Gastroesophageal sphincter (tissue), 3 donors: Measurements from ENCODE around the gene ITCH.
"Not testable (repeated sequence)": the region's sequence is repeated elsewhere in the genome, so short reads cannot be mapped to it uniquely, and the experiment has no call there.

ENCODE experiments used
- CTCF ChIP-seq, 4 experiments: fragments of 200-600 bp in 2 of 4; fragments of 450-650 bp in 2 of 4; sonication (generic) in 1 of 4; IDR thresholded peaks; one replicate each; pipeline ENCODE4 v1.5.1; 2017 to 2019; ENCODE audit warnings: antibody characterized with exemption in 4 of 4, mild to moderate bottlenecking in 2 of 4, moderate library complexity in 2 of 4
- EP300 ChIP-seq: sonication (generic); formaldehyde crosslinking; IDR thresholded peaks from one replicate; pipeline ENCODE4 v1.6.1; 2017; ENCODE audit warnings: antibody characterized with exemption, mild to moderate bottlenecking
- POLR2A ChIP-seq, 2 donors: fragments of 450-650 bp; IDR thresholded peaks; one replicate each; pipeline ENCODE4 v1.6.1; 2017; ENCODE audit warnings: antibody characterized with exemption in 2 of 2, mild to moderate bottlenecking in 2 of 2, moderate library complexity in 1 of 2
- POLR2AphosphoS5 ChIP-seq: sonication (generic); formaldehyde crosslinking; IDR thresholded peaks from one replicate; pipeline ENCODE4 v1.6.1; 2017; ENCODE audit warnings: antibody characterized with exemption

- not testable (repeated sequence) for TF ChIP-seq POLR2A (IDR thresholded peaks at IDR 0.05); CTCF (IDR thresholded peaks at IDR 0.05); EP300; POLR2AphosphoS5
Observed at GRCh38 chr20:34340726-34341125, 22.3 kb upstream of the ITCH start.
